ENCODE data around the gene SRSF4. TPM values are rescaled to one million over a fixed set of nuclear protein-coding genes. Genes with fewer than 3 reads are reported as not detected.

The SRSF4 gene
- total and polyA plus RNA-seq, 2 donors (not counting 3 experiments of a cell fraction or from before 2014, with no cell fraction given): 45.6 to 108 TPM

GRCh38 chr1:29114654-29115053, 67.0 kb downstream of the SRSF4 start:
- BruUV-seq (replicated peaks): no TSS peak

More at GRCh38 chr1:29114654-29115053, 67.0 kb downstream of the SRSF4 start:
- TF ChIP-seq POLR2AphosphoS5 (IDR thresholded peaks at IDR 0.05; ENCODE audit: insufficient read depth, low read depth, low read length): no peak
- TF ChIP-seq GATA2 (IDR thresholded peaks at IDR 0.05; ENCODE audit: insufficient read depth, insufficient read length, low read depth, low read length): no peak
- no peak for TF ChIP-seq FOS (IDR thresholded peaks at IDR 0.05; ENCODE audit: borderline replicate concordance, insufficient read depth, low read length)
- TF ChIP-seq JUN (IDR thresholded peaks at IDR 0.05; ENCODE audit: borderline replicate concordance, insufficient read depth, insufficient read length, low read depth): no peak
- TF ChIP-seq, protein P1, sequence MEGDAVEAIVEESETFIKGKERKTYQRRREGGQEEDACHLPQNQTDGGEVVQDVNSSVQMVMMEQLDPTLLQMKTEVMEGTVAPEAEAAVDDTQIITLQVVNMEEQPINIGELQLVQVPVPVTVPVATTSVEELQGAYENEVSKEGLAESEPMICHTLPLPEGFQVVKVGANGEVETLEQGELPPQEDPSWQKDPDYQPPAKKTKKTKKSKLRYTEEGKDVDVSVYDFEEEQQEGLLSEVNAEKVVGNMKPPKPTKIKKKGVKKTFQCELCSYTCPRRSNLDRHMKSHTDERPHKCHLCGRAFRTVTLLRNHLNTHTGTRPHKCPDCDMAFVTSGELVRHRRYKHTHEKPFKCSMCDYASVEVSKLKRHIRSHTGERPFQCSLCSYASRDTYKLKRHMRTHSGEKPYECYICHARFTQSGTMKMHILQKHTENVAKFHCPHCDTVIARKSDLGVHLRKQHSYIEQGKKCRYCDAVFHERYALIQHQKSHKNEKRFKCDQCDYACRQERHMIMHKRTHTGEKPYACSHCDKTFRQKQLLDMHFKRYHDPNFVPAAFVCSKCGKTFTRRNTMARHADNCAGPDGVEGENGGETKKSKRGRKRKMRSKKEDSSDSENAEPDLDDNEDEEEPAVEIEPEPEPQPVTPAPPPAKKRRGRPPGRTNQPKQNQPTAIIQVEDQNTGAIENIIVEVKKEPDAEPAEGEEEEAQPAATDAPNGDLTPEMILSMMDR (IDR thresholded peaks at IDR 0.05; ENCODE audit: extremely low read depth in 1 of 2, insufficient read depth in 1 of 2, low read depth in 1 of 2, low read length in 2 of 2): no peak
- no peak for TF ChIP-seq EZH2 (IDR thresholded peaks at IDR 0.05; ENCODE audit: borderline replicate concordance, low read depth, low read length, severe bottlenecking)
- TF ChIP-seq POLR2A (IDR thresholded peaks at IDR 0.05; ENCODE audit: low read depth, low read length): no peak
- no peak overlapping the region for H3K27ac ChIP-seq (ENCODE audit: insufficient read depth, low read depth, low read length)
- POLR2A ChIA-PET: no interaction called here
- FAIRE-seq: no peak
- no peaks in the 10 kb centered on the region for H3K79me2 ChIP-seq (ENCODE audit: control insufficient read depth, insufficient read depth, low read length)
- H3K36me3 ChIP-seq (ENCODE audit: control insufficient read depth in 2 of 2, extremely low read depth in 1 of 2, insufficient read depth in 2 of 2, low read length in 2 of 2): peaks cover 0 to 25% of the 10 kb centered on the region in 2 experiments
- no peaks in the 10 kb centered on the region for H3K27me3 ChIP-seq (ENCODE audit: control insufficient read depth in 2 of 2, insufficient read depth in 2 of 2, low read length in 2 of 2)
- no peak overlapping the region for H3K9ac ChIP-seq (replicated peaks; ENCODE audit: extremely low read depth, insufficient read depth, low read length)
- dilution Hi-C loops (cut with MboI; ENCODE audit: extremely low pct_ligation_motif_present, low sequenced_read_pairs): no loop called here
- no peaks in the 10 kb centered on the region for H3K9me1 ChIP-seq (replicated peaks; ENCODE audit: control insufficient read depth, extremely low read depth, insufficient read depth, low read length)
- intact Hi-C loops (cut with micrococcal nuclease): no loop called here
- CTCF ChIA-PET: no interaction called here
- H3K4me2 ChIP-seq (ENCODE audit: insufficient read depth, low read length): no peak overlapping the region
- no peak overlapping the region for H2AFZ ChIP-seq (ENCODE audit: low read depth, low read length)
- H3K9me3 ChIP-seq (replicated peaks; ENCODE audit: control insufficient read depth, insufficient read depth, low read length): no peaks in the 10 kb centered on the region
- no peak for DNase-seq (ENCODE audit: low read depth, low spot score)
- H4K20me1 ChIP-seq (replicated peaks; ENCODE audit: control insufficient read depth, extremely low read depth, insufficient read depth, low read length): no peaks in the 10 kb centered on the region
- H3K4me1 ChIP-seq (ENCODE audit: control insufficient read depth, extremely low read depth, insufficient read depth, low read length): no peaks in the 10 kb centered on the region
- H3K4me3 ChIP-seq (replicated peaks in 1 of 3; ENCODE audit: insufficient read depth in 1 of 3, low read depth in 1 of 3, low read length in 3 of 3): no peak overlapping the region
